ENCODE measurements around the gene ZNF343. TPM values are rescaled to one million over a fixed set of nuclear protein-coding genes. Genes with fewer than 3 reads are reported as not detected.

ZNF343 gene
- total RNA-seq, 1 experiment from 2014 or later = 3.4 TPM

DNA sequence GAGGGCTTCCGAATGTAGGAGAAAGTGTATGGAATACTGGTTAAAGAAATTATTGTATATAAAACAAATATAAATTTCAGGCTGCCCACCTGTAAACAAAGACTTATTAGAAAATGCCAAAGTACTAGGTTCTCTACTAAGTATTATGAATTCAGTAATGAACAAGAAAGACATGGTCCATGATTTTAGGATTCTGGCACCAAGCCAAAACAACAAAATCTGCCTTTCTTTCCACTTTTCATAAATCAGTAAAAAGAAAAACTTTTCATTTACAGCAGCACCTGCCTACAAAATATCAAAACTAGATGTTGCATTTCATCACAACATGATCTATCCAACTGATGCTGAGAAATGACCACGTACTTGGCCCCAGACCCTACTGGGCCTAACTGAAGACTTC, 23.6 kb downstream of the ZNF343 start:
- H3K4me1 Mint-ChIP-seq = peaks cover 10 to 17% of the 10 kb centered on the region in 2 experiments
- Histone ChIP-seq H2AFZ (ENCODE audit: low read length) (no peak overlapping the region), H3T11ph (ENCODE audit: low read length) (no peak overlapping the region), H3K4me1 (ENCODE audit: insufficient read depth, low read length) (no peaks in the 10 kb centered on the region), H3K27me3 (ENCODE audit: insufficient read depth, low read length) (no peaks in the 10 kb centered on the region), H3K23ac (ENCODE audit: insufficient read length, low read depth, low read length) (no peak overlapping the region), H3K18ac (ENCODE audit: insufficient read length, low read depth, low read length) (no peak overlapping the region), H4K5ac (ENCODE audit: insufficient read length, low read depth, low read length) (no peak overlapping the region), H2BK120ac (ENCODE audit: low read depth, low read length, poor library complexity, severe bottlenecking) (no peak overlapping the region), H3K14ac (ENCODE audit: insufficient read depth, low read length) (no peak overlapping the region), H4K91ac (ENCODE audit: insufficient read length, low read depth, low read length) (no peak overlapping the region), H3K79me2 (ENCODE audit: insufficient read depth, low read length) (no peaks in the 10 kb centered on the region), H3K9me3 (ENCODE audit: control insufficient read depth, low read depth, low read length) (no peaks in the 10 kb centered on the region), H2BK5ac (ENCODE audit: insufficient read length, low read length) (no peak overlapping the region), H3K4me2 (ENCODE audit: insufficient read depth, insufficient read length, low read length) (no peak overlapping the region), H3K27ac (ENCODE audit: insufficient read length, low read depth, low read length) (no peak overlapping the region), H3K23me2 (ENCODE audit: insufficient read length, low read depth, low read length, poor library complexity, severe bottlenecking) (no peaks in the 10 kb centered on the region), H2BK12ac (ENCODE audit: insufficient read length, low read depth, low read length) (no peak overlapping the region), H3K4ac (ENCODE audit: low read depth, low read length) (no peak overlapping the region), H3K79me1 (ENCODE audit: insufficient read depth, low read depth, low read length, poor library complexity, severe bottlenecking) (no peaks in the 10 kb centered on the region), H3K56ac (ENCODE audit: insufficient read length, low read depth, low read length) (no peak overlapping the region), H2AK5ac (ENCODE audit: insufficient read length, low read length) (no peak overlapping the region), H2BK20ac (ENCODE audit: low read depth, low read length, poor library complexity, severe bottlenecking) (no peak overlapping the region), H3K9ac (ENCODE audit: extremely low read depth, insufficient read length, low read length) (no peak overlapping the region), H4K20me1 (ENCODE audit: control insufficient read depth, insufficient read depth, insufficient read length) (no peaks in the 10 kb centered on the region), H4K8ac (replicated peaks; ENCODE audit: insufficient read length, low read depth, low read length) (no peak overlapping the region), H2BK15ac (ENCODE audit: low read depth, low read length) (no peak overlapping the region)
- no CpG with 5 or more reads among the region's 2 CpGs for WGBS (ENCODE audit: extremely low coverage, insufficient read length, low lambda C conversion rate)
- peaks cover 8% of the 10 kb centered on the region for H3K27me3 Mint-ChIP-seq (ENCODE audit: low read depth)
- TF ChIP-seq, protein P1, sequence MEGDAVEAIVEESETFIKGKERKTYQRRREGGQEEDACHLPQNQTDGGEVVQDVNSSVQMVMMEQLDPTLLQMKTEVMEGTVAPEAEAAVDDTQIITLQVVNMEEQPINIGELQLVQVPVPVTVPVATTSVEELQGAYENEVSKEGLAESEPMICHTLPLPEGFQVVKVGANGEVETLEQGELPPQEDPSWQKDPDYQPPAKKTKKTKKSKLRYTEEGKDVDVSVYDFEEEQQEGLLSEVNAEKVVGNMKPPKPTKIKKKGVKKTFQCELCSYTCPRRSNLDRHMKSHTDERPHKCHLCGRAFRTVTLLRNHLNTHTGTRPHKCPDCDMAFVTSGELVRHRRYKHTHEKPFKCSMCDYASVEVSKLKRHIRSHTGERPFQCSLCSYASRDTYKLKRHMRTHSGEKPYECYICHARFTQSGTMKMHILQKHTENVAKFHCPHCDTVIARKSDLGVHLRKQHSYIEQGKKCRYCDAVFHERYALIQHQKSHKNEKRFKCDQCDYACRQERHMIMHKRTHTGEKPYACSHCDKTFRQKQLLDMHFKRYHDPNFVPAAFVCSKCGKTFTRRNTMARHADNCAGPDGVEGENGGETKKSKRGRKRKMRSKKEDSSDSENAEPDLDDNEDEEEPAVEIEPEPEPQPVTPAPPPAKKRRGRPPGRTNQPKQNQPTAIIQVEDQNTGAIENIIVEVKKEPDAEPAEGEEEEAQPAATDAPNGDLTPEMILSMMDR (conservative IDR thresholded peaks at IDR 0.05) = no peak
- no peak for DNase-seq
- no peak overlapping the region for H3K27ac Mint-ChIP-seq
- H3K36me3 Mint-ChIP-seq (ENCODE audit: insufficient read depth in 1 of 3, low read depth in 3 of 3) = peaks cover 0 to 13% (median 10%) of the 10 kb centered on the region in 3 experiments; a peak in 2 of 7 replicates
- no peaks in the 10 kb centered on the region; a peak in 1 of 5 replicates for H3K9me3 Mint-ChIP-seq
- H3K4me3 Mint-ChIP-seq = no peak overlapping the region
